Central memory CD8-positive, alpha-beta T cell (primary cell): ENCODE data around the gene CMKLR1.

ENCODE experiments used
- ATAC-seq: fragments of 150-1000 bp; cut with Tn5 transposase; replicated peaks from 2 replicates; pipeline ENCODE4 v1.10.0; 2022; ENCODE audit warnings: mild to moderate bottlenecking, moderate FRiP score, moderate number of reproducible peaks; ENCODE audit not compliant: poor library complexity, severe bottlenecking; ENCODE audit errors: extremely low read depth
- DNase-seq, 2 donors: peaks; one replicate each; pipeline ENCODE4 v3.0.0; 2021; ENCODE audit warnings: low spot score in 2 of 2
- H3K27ac Mint-ChIP-seq: one replicate; pipeline ENCODE4 v1.8.0; 2022; ENCODE audit warnings: low read depth, mild to moderate bottlenecking, moderate library complexity, mixed read lengths
- H3K27me3 Mint-ChIP-seq: one replicate; pipeline ENCODE4 v1.8.0; 2022; ENCODE audit warnings: mixed read lengths
- H3K36me3 Mint-ChIP-seq: one replicate; pipeline ENCODE4 v1.8.0; 2022; ENCODE audit warnings: mild to moderate bottlenecking, moderate library complexity, mixed read lengths; ENCODE audit not compliant: insufficient read depth
- H3K4me1 Mint-ChIP-seq: one replicate; pipeline ENCODE4 v1.8.0; 2022; ENCODE audit warnings: mixed read lengths
- H3K4me3 Mint-ChIP-seq: one replicate; pipeline ENCODE4 v1.8.0; 2022; ENCODE audit warnings: mild to moderate bottlenecking, moderate library complexity, mixed read lengths
- H3K9me3 Mint-ChIP-seq: one replicate; pipeline ENCODE4 v1.8.0; 2022; ENCODE audit warnings: mixed read lengths

The CMKLR1 gene

DNA sequence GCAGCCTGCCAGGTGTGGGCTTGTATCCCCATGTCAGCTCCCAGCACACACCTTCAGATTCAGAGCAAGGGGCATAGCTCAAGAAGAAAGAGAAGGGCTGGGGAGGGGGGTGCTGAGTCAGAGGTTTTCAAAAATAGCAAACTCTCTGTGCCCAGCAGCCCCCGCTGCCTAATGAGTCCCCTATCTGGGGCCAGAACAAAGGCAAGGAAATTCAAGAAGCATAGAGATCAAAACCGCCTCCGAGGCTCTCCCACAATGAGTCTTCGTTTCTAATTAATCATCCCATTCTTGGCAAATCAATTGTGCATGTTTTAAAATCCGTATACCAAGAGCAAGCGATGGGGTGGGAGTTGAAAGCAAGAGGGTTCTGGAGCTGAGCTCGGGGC is 19.5 kb upstream of the CMKLR1 start:
- no peaks in the 10 kb centered on the region for H3K36me3 Mint-ChIP-seq
- peaks cover 3% of the 10 kb centered on the region for H3K4me1 Mint-ChIP-seq
- H3K4me3 Mint-ChIP-seq, result no peak overlapping the region
- no peak overlapping the region for H3K27ac Mint-ChIP-seq
- DNase-seq, result no peak
- ATAC-seq, result no peak
- peaks cover 10% of the 10 kb centered on the region for H3K27me3 Mint-ChIP-seq
- peaks cover 3% of the 10 kb centered on the region for H3K9me3 Mint-ChIP-seq

GRCh38 chr12:108357834-108358579 is 18.9 kb upstream of the CMKLR1 start:
- ATAC-seq, result no peak
- Mint-ChIP-seq H3K27ac (no peak overlapping the region), H3K9me3 (no peaks in the 10 kb centered on the region), H3K27me3 (peaks cover 10% of the 10 kb centered on the region), H3K4me3 (no peak overlapping the region), H3K4me1 (no peaks in the 10 kb centered on the region), H3K36me3 (no peaks in the 10 kb centered on the region)
- DNase-seq, result no peak

DNA sequence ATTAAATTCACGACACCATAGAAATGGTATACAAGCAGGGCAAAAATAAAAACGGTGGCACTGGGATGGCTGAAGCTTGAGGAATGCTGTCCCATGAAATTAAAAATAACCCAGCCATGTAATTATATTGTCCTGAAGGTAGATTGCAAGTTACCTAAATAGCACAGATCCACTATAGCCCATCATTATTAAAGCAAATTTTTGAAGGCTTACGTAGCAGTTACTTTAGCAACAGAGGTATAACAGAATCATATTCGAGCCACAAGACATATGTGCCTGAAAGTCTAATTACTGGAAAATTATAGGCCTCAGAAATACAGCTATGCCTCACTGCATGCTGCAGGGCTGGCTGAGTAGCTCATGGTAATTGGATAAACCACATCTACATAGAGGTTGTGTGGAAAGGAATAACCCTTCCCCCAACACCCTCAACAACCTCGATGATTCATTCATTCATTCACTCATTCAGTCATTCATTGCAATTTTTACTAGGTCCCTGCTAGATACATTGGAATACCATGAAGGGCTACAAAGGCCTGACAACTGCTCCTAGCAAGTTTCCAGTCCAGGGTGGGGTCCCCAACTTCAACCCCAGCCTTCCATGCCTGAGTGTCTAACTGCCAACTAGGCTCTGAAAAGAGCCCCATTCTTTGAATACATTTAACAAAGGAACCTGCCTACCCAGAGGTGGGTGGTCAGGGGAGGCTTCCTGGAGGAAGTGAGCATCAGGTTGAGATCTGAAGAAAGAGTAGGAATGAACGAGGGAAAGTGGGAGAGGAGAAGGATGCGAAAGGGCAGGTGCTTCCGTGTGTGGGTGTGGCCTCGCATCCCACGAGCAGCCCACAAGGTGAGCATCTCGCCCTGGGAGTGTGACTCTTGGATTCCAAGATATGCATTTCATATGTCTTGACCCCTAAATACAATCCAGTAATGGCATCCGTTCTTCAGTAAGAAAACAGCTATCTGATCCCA is 18.0 kb upstream of the CMKLR1 start:
- H3K36me3 Mint-ChIP-seq, result no peaks in the 10 kb centered on the region
- H3K27me3 Mint-ChIP-seq, result peaks cover 10% of the 10 kb centered on the region
- H3K9me3 Mint-ChIP-seq, result no peaks in the 10 kb centered on the region
- no peak for DNase-seq
- H3K27ac Mint-ChIP-seq, result no peak overlapping the region
- ATAC-seq, result no peak
- no peaks in the 10 kb centered on the region for H3K4me1 Mint-ChIP-seq
- H3K4me3 Mint-ChIP-seq, result no peak overlapping the region

GRCh38 chr12:108355069-108355468 is 16.0 kb upstream of the CMKLR1 start:
- ATAC-seq (no peak), DNase-seq (no peak)
- Mint-ChIP-seq H3K4me3 (no peak overlapping the region), H3K27ac (no peak overlapping the region), H3K4me1 (no peaks in the 10 kb centered on the region), H3K27me3 (peaks cover 10% of the 10 kb centered on the region), H3K9me3 (no peaks in the 10 kb centered on the region), H3K36me3 (no peaks in the 10 kb centered on the region)

GRCh38 chr12:108352591-108352990 is 13.5 kb upstream of the CMKLR1 start:
- H3K4me3 Mint-ChIP-seq, result no peak overlapping the region
- no peaks in the 10 kb centered on the region for H3K9me3 Mint-ChIP-seq
- H3K27me3 Mint-ChIP-seq, result no peaks in the 10 kb centered on the region
- ATAC-seq, result no peak
- H3K4me1 Mint-ChIP-seq, result no peaks in the 10 kb centered on the region
- DNase-seq, result no peak
- no peak overlapping the region for H3K27ac Mint-ChIP-seq
- H3K36me3 Mint-ChIP-seq, result no peaks in the 10 kb centered on the region

GRCh38 chr12:108350511-108350910 is 11.4 kb upstream of the CMKLR1 start:
- no peaks in the 10 kb centered on the region for H3K27me3 Mint-ChIP-seq
- ATAC-seq (no peak), DNase-seq (no peak)
- H3K36me3 Mint-ChIP-seq, result no peaks in the 10 kb centered on the region
- no peak overlapping the region for H3K4me3 Mint-ChIP-seq
- H3K9me3 Mint-ChIP-seq, result no peaks in the 10 kb centered on the region
- no peaks in the 10 kb centered on the region for H3K4me1 Mint-ChIP-seq
- H3K27ac Mint-ChIP-seq, result no peak overlapping the region

DNA sequence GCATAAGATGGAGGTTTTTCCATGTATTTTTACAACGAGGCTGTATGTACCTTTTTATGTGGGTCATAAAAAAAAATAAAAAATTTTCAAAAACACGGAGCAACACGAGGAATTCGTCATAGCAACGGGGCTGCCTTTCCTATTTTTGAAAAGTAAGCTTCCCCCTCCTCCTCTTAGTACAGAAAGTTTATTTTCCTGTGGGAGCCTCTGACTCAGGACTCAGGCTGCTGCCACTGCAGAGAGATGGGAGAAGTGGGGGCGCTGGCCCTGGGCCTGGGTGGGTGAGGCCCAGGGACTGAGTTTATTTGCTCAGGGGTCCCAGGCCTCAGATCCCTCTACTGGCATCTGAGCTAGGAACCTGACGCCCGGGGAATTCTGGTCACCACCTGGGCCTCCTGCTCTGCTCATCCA is 10.2 kb upstream of the CMKLR1 start:
- no peaks in the 10 kb centered on the region for H3K27me3 Mint-ChIP-seq
- H3K36me3 Mint-ChIP-seq, result no peaks in the 10 kb centered on the region
- H3K9me3 Mint-ChIP-seq, result no peaks in the 10 kb centered on the region
- no peaks in the 10 kb centered on the region for H3K4me1 Mint-ChIP-seq
- DNase-seq, result no peak
- ATAC-seq, result no peak
- H3K27ac Mint-ChIP-seq, result no peak overlapping the region
- H3K4me3 Mint-ChIP-seq, result no peak overlapping the region

GRCh38 chr12:108348842-108349241 is 9.7 kb upstream of the CMKLR1 start:
- Mint-ChIP-seq H3K27me3 (no peaks in the 10 kb centered on the region), H3K36me3 (no peaks in the 10 kb centered on the region), H3K4me3 (no peak overlapping the region), H3K9me3 (no peaks in the 10 kb centered on the region), H3K27ac (no peak overlapping the region), H3K4me1 (no peaks in the 10 kb centered on the region)
- ATAC-seq (no peak), DNase-seq (no peak)

- Mint-ChIP-seq H3K9me3 (no peaks in the 10 kb centered on the region), H3K27ac (no peak overlapping the region), H3K4me3 (no peak overlapping the region), H3K36me3 (no peaks in the 10 kb centered on the region), H3K27me3 (no peaks in the 10 kb centered on the region), H3K4me1 (no peaks in the 10 kb centered on the region)
- no peak for ATAC-seq
- no peak for DNase-seq
These were observed 7.9 kb upstream of the CMKLR1 start for GRCh38 chr12:108346727-108347710.

DNA sequence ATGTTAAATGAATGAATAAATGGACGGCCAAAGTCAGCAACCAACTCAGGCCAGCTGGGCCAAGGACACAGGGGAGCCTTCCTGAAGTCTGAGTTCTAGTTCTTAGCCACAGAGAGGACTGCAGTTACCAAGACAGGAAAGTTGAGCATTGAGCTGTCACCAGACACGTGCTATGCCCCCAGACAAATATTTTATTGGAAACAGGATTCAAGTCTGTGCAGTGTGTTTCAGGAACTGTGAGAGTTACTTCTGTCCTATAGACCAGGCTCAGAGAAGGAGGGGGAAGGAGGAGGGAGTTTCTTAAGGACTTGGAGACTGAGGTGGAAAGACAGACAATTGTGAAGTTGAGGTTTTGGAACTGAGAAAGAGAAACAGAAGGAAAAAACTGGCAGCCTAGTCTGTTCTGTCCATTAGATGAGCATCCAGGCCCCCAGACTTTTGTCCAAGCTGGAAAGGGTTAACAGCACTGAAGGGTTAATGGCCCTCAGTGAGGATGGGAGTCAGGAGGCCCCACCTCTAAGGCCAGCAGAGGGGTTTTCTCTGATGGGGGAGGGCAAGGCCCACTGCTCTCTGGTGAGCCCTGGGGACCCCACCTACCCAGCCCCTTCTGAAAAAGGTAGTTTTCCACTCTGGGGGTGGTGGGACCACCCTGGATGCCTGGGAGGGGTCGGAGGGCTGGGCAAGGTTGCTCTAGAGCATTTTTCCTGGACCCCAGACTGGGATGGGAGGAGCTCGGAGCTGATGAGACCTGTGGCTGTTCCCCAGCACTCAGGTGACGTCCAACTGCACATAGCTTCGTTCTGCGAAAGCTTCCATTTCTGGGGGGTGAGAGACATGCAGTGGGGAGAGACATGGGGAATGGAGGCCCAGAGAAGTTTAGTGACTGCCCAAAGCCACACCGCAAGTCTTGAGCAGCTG is 6.9 kb upstream of the CMKLR1 start:
- no peak overlapping the region for H3K27ac Mint-ChIP-seq
- H3K4me1 Mint-ChIP-seq, result no peaks in the 10 kb centered on the region
- DNase-seq (no peak), ATAC-seq (no peak)
- no peaks in the 10 kb centered on the region for H3K36me3 Mint-ChIP-seq
- H3K4me3 Mint-ChIP-seq, result no peak overlapping the region
- H3K27me3 Mint-ChIP-seq, result no peaks in the 10 kb centered on the region
- H3K9me3 Mint-ChIP-seq, result no peaks in the 10 kb centered on the region

- Mint-ChIP-seq H3K27me3 (peaks cover 21% of the 10 kb centered on the region), H3K4me3 (no peak overlapping the region), H3K4me1 (peaks cover 3% of the 10 kb centered on the region)
These were observed 3.9 kb upstream of the CMKLR1 start for GRCh38 chr12:108342985-108343384.

More at GRCh38 chr12:108342985-108343384, 3.9 kb upstream of the CMKLR1 start:
- Mint-ChIP-seq H3K36me3 (peaks cover 1% of the 10 kb centered on the region), H3K9me3 (no peaks in the 10 kb centered on the region), H3K27ac (no peak overlapping the region)
- ATAC-seq (no peak), DNase-seq (no peak)
